ENCODE data around the gene GPR35.

Gene GPR35

DNA sequence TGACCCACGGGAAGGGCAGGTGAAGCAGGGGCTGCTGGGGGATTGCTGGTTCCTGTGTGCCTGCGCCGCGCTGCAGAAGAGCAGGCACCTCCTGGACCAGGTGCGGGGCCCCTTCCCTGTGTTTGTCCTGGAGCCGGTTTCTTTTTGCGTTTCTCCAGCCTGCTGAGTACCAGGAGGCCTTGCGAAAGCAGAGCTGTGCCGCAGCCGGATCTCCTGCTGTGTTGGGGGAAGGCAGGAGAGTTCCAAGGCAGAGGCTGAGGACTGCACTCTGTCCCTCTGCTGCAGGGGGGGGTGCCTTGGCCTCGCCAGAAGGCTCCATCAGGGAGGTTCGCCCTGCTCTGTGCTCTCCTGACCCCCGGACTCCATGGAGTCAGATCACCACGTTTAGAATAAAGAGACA lies 35.9 kb upstream of the GPR35 start:
- no peak for DNase-seq (ENCODE audit: low spot score)

DNA sequence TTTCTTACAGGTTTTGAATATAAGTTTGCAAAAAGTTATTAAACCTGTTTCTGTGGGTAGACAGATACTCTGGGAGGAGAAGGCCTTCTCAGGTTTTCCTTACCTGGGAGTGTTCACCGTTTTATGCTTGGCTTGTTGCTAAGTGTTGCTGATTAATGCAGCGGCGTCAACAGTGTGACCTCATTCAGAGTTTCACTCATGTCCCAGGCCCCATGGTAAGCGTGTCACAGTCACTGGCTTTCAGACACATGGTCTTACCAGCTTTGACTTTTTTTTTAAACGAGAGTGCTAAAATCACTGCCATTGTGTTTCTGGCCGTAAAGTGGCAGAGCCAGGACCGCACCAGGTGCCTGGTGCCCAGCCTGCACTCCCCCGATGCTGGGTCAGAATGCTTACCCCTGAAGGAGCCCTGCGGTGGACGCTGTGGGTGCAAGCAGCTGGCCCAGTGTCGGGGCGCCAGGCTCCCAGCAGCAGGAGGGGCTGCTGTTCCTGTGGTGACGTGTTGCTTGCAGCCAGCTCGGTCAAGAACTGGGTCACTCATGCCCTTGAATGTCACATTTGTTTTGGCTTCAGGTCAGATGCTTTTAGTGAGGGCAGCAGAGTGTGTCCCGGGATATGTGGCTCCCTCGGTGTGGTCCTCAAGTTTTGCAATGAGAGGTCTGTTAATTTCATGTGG lies 35.3 kb upstream of the GPR35 start:
- no peak for DNase-seq (ENCODE audit: low spot score)

DNA sequence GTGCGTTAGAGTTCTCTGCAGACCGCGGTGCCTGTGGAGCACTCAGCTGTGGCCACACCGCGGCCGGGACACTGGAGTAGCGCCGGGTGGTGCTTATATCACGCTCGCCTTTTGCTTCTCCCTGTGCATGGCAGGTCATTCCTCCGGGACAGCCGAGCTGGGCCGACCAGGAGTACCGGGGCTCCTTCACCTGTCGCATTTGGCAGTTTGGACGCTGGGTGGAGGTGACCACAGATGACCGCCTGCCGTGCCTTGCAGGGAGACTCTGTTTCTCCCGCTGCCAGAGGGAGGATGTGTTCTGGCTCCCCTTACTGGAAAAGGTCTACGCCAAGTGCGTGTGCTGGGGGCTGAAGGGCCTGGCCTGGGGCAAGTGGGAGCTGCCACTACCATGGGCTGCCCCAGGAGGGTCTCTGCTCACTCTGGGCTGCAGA lies 34.6 kb upstream of the GPR35 start:
- DNase-seq (ENCODE audit: low spot score) = no peak

DNA sequence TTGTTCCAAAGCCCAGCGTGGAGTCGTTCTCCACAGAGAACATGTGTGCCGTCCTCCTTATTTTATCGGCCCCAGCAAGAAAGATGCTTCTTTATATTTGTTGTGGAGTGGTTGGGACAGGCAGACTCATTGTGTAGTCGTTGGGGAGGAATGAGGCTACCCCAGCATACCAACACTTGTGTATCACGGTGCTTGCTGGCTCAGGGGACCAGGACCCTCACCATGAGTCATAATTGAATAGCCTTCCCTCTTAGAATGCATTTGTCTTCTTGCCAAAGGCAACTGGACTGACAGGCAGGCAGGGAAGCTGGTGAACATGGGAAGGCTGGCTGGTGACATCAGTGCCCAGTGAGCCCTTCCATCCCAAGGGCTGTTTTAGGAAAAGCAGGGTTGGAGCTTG lies 34.1 kb upstream of the GPR35 start:
- DNase-seq (ENCODE audit: low spot score) = no peak

DNA sequence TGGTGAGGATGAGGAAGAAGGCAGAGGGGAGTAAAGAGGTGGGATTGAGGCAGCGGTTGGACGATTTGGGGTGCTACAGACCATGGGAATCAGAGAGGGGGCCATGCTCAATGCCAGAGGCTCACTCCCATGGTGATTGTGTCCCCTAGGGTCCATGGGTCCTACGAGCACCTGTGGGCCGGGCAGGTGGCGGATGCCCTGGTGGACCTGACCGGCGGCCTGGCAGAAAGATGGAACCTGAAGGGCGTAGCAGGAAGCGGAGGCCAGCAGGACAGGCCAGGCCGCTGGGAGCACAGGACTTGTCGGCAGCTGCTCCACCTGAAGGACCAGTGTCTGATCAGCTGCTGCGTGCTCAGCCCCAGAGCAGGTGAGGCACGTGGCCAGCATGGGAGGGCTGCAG lies 33.5 kb upstream of the GPR35 start:
- no peak for DNase-seq (ENCODE audit: low spot score)

DNA sequence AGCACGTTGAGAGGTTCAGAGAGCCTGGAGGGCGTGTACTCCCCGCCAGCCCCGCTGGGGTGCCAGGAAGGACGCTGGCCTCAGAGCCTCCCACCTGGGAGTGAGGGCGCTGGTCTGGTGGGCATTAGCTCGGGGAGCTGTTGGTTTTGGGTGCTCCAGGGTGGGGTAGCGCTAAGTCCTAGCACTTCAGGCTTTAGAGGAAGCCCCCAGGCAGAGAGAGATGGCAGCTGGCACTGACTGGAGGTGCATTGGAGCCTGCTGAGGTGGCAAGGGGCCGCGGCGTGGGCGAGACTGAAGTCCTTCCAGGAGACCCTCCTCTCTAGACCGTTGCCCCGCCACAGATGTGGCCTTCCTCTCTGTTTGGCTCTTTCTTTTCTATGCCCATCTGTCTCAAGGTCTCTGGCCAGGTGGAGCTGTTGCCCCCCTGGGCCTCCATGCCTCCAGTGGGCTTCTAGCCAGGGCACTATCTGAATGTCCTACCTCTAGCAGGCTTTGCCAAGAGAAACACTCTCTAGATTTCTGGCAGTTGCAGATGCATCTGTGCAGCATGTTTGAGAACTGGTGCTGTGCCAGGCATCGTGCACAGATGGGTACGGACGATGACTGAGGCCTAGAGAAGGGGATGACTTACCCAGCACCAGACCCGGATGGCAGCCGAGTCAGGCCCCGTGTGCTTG lies 32.1 kb upstream of the GPR35 start:
- DNase-seq (ENCODE audit: low spot score) = no peak

DNA sequence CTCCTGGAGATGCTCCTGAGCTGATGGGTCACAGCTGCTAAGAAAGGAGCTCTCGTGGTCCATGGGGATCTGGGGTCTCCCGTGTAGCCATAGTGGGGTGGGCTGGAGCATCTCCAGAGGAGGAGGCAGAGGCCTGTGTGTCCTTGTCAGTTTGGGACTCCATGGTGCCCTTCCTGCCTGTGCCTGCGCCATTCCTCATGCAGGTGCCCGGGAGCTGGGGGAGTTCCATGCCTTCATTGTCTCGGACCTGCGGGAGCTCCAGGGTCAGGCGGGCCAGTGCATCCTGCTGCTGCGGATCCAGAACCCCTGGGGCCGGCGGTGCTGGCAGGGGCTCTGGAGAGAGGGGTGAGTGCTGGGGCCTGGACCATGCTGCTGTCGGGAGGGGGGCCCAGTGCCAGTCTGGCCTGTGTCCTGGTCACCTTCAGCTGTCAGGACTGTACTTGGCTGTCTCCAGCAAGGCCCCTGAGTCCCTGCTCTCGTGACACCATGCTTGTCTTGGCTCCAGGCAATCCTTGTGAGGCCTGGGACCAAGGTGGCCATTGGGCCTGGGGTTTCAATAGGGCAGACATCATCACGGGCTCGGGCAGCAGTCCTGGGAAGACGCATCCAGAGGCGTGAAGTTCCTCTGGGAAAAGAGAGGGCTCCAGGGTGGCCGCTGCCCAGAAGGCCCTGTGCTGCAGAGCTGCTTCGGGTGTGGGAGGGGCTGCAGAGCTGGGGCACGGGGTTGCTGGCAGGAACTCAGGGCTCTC lies 31.4 kb upstream of the GPR35 start:
- DNase-seq (ENCODE audit: low spot score) = no peak

DNA sequence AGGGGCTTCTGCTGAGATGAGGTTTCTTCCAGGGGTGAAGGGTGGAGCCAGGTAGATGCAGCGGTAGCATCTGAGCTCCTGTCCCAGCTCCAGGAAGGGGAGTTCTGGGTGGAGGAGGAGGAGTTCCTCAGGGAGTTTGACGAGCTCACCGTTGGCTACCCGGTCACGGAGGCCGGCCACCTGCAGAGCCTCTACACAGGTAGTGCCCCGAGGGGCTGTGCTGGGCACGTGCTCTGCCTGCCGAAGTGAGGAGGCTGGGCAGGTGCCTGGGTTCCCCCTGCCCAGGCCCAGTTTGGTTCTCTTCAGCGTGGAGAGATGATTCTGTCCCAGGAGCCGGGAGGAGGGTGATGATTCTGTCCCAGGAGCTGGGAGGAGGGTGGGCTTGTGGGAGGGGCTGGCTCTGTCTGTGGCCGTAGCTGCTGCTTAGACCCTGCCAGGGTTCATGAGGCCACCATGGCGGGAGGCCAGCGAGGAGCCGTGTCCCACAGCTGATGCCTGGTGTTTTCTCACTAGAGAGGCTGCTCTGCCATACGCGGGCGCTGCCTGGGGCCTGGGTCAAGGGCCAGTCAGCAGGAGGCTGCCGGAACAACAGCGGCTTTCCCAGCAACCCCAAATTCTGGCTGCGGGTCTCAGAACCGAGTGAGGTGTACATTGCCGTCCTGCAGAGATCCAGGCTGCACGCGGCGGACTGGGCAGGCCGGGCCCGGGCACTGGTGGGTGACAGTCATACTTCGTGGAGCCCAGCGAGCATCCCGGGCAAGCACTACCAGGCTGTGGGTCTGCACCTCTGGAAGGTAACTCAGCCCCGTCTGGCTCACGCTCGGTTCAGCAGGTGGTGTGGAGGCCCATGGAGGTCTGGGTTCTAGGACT lies 30.5 kb upstream of the GPR35 start:
- no peak for DNase-seq (ENCODE audit: low spot score)

DNA sequence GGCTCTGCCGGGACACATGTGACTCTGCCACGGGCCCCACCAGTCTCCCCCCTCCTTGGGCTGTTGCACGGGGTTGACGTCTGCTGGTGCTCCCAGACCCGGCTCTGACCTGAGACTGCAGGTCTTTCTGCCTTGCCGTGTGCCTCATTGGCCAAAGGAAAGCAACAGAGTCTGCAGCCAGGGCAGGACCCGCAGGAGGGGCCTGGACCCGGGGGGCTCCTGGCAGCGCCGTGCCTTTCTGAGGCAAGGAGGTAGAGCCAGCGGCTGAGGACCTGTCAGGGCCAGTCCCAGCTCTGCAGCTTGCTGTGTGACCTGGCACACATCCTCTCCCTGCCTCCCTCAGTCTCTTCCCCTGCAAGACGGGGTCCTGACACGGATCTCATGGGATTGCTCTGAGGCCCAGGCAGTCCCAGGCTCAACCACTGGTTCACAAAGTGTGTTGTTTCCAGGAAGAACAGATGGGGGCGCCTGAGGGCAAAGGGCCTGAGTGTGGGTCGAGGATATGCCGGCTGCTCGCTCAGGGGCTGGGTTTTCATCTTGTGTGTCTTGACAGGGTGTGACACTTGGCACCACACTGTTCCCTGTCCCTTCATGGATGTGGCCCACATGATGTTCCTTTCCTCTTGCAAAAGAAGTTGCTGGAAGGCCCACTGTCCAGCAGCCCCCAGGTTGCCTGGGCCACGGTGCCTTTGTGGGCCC lies 29.8 kb upstream of the GPR35 start:
- no peak for DNase-seq (ENCODE audit: low spot score)

DNA sequence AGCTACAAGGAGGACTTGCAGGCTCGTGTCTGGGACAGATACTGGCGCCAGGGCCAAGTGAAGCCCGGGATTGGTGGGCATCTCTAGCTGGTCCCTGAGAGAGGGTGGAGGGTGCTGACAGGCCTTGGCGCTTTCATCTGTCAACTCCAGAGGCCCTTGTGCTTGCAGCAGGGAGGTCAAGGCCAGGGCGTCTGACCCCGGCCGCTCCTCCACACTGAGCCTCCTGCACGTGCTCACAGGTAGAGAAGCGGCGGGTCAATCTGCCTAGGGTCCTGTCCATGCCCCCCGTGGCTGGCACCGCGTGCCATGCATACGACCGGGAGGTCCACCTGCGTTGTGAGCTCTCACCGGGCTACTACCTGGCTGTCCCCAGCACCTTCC lies 29.2 kb upstream of the GPR35 start:
- no peak for DNase-seq (ENCODE audit: low spot score)

DNA sequence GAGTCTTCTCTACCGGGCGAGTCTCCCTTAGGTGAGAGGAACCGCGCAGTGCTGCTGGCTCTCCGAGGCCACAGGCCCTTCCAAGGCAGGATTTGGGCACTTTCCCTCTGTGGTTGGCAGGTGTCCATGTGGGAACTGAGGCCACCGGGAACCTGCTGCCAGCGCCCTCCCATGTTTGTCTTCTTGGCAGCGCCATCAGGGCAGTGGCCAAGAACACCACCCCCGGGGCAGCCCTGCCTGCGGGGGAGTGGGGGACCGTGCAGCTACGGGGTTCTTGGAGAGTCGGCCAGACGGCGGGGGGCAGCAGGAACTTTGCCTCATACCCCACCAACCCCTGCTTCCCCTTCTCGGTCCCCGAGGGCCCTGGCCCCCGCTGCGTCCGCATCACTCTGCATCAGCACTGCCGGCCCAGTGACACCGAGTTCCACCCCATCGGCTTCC lies 28.8 kb upstream of the GPR35 start:
- DNase-seq (ENCODE audit: low spot score) = no peak

DNA sequence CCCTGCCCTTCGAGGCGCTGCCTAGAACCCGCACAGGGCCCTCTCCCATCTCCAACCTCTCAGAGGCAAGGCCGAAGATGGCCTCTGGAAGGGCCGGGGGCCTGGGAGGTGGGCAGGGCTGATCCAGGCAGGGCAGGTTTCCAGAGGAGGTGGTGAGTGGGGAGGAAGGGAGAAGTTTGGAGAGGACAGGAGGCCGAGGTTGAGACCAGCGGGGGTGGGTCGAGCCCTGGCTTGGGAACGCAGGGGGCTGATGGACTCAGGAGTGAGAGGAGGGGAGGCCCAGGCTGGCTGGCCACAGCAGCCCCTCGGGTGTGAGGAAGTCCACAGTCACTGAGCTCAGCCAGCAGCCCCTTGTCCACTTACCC lies 28.2 kb upstream of the GPR35 start:
- DNase-seq (ENCODE audit: low spot score) = no peak

DNA sequence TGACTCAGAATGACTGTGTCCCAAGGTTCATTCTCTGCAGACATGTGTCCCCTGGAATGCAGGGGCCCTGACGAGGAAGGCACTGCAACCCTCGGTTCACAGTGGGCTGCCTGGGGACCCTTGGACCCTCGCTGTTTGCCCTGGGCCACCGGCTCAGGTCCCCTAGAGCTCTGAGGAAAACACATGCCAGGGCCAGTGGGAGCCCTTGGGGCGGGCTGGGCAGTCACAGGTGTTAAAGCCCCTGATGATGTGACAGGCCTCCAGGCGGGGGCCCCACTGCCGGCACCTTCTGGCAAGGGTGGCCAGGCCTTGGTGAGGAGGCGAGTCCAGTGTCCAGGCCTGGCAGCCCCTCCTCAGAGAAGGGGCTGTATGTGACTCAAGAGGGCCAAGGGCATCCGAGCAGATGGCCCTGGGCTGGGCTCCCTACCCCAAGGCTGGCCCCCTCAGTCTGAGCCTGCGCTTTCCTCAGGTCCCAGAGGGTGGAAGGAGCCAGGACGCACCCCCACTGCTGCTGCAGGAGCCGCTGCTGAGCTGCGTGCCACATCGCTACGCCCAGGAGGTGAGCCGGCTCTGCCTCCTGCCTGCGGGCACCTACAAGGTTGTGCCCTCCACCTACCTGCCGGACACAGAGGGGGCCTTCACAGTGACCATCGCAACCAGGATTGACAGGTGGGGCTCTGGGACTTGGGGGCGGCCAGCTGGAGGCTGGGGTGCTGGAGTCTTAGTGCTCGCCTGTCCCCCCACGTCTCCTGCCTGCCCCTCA lies 27.7 kb upstream of the GPR35 start:
- no peak for DNase-seq (ENCODE audit: low spot score)

DNA sequence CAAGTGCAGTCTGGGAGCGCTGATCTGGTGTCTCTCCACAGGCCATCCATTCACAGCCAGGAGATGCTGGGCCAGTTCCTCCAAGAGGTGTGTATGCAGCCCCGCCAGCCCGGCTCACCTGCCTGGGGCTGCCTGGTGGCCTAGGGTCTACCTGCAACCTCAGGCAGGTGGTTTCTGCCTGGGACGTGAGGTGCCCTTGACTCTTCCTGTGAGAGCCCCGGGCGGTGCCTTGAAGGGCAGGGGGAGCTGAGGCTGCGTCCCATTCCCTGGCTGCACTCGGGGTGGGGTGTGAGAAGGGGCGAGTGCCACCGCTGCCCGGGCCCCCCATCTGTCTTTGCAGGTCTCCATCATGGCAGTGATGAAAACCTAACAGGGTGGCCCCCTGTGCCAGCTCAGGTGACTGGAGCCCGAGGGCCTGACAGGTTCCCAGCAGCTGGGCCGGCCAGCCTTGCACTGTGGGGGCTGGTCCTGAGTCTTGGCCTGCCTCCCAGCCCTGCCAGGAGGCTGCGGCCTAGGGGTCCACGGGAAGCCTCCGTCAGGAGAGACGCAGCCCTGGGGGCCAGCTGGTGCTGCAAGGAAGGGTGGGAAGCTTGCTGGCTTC lies 26.9 kb upstream of the GPR35 start:
- no peak for DNase-seq (ENCODE audit: low spot score)

DNA sequence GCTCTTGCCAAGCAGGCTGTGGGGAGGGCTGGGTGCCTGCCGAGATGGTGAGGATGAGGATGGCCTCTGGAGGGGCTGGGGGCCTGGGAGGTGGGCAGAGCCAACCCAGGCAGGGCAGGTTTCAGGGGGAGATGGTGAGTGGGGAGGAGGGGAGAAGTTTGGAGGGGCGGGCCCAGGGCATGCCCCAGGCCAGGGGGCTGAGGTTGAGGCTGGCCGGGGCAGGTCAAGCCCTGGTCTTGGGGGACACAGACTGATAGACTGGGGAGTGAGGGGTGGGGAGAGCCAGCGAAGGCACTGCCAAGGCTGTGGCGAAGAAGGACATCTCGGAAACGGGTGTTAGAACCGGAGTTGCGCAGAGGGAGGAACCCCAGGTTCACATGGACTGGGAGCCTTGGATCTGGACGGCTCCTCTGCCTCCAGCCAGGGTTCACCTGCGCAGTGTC lies 26.1 kb upstream of the GPR35 start:
- no peak for DNase-seq (ENCODE audit: low spot score)

DNA sequence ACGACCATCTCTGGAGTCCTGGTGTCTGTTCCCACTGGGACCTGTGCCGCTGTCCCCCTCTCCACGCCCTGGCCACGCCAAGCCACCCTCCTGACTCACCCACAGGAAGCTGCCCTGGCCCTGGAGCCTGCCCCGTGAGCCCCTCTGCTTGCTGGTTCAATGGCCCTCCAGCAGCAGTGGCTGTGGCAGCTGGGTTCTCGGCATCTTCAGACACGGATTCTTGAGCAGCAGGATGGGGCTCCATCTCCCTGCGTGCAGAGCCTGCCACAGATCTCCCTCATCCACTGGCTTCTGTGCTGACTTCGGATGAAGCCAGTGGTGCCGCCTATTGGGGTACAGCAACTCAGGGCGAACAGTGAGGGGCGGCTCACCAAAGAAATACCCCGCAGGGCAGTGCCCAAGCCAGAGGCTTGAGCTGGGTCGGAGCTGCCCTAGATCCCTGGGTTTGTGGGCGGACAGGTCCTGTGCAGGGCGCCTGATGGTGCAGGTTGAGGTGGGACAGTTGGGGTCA lies 24.8 kb upstream of the GPR35 start:
- no peak for DNase-seq (ENCODE audit: low spot score)

DNA sequence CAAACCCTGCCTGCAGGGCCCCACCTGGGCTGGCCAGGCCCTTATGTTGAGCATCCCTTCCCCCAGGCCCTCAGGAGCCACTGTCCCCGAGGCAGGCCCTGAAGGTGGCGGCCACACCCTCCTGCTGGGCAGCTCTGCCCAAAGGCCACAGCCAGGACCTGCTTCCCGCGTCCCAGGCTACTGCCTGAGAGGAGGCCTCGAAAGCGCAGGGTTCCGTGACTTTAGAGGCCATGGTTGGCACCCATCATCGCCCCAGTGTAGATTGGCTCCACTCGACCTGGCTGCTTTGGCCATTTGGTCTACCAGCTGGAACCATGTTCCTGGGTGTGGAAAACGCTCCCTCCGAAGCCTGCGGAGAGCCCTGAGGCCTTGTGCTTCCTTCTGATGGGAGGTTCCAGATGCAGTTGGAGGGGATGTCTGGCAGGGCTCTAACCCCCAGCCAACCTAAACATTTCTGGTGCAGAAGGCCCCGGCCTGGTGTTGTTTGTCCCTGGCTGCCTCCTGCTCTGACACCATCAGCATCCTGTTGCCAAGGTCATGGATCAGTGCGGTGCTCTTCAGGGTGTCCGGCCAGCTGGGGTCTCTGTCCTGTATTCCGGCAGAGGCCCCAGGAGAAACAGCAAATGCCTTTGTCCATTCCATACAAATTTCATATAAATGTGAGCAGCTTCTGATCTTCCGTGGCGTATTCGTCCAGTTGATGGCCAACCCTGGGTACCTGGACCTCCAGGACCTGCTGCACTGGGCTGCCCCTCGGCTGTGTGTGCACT lies 24.0 kb upstream of the GPR35 start:
- no peak for DNase-seq (ENCODE audit: low spot score)

DNA sequence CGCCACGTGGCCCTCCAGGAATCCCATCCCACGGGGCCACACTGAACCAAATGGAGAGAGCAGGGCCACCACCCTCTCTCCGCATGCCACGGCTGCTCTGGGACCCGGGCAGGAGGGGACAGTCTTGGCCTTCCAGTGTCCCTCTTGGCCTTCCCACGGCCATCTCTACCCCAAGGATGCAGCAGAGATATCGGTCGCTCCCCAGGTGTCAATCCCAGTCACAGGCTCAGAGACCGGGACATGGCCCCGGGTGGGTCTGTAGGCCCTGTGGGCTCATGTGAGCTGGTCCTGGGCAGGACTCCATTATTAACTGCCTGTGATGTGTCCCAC lies 23.5 kb upstream of the GPR35 start:
- DNase-seq (ENCODE audit: low spot score) = no peak

DNA sequence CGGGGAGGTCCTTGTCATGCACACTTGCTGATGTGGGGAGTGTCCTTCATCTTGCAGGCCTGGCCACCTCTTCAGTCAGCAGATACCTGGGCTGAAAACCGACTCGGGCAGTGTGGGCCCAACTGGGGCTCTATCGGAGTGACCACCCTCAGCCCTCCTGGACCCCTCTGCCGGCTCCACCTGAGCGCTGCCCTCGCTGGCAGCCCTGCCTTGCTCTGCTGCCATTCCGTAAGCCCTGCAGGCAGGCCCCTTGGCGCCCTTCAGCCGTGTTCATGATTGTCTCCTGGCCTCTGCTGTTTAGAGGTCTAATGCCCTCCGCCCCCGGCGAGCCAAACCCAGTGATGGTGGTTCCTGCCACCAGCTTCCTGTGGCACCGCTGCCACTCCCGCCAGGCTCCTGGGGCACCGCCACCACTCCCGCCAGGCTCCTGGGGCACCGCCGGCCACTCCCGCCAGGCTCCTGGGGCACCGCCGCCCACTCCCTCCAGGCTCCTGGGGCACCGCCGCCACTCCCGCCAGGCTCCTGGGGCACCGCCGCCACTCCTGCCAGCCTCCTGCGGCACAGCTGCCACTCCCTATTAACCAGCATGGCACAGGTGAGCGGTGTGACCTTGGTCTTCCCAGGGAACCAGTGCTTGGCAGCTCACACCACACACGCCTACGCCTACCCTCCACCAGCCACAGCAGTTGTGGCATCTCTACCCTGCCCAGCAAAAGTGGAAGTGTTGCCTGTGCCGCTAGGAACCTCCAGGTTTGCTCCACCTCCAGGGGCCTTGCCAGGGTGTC lies 22.8 kb upstream of the GPR35 start:
- DNase-seq (ENCODE audit: low spot score) = no peak

All from kidney capillary endothelial cell (primary cell).